Measurements from ENCODE around the gene ATP6V1E1. TPM values are rescaled to one million over a fixed set of nuclear protein-coding genes. Genes with fewer than 3 reads are reported as not detected.

ATP6V1E1 gene
- polyA plus RNA-seq, 1 of the 3 experiments (the other 2 are of a cell fraction), result 140 TPM

- TF ChIP-seq SIN3A (IDR thresholded peaks at IDR 0.05; ENCODE audit: borderline replicate concordance, low read depth, low read length) (no peak), TAF1 (IDR thresholded peaks at IDR 0.05; ENCODE audit: borderline replicate concordance, low read depth, low read length) (no peak)
- no peaks in the 10 kb centered on the region for H4K20me1 ChIP-seq (ENCODE audit: insufficient read depth)
- no peak overlapping the region for H2AFZ ChIP-seq (ENCODE audit: low read depth)
- H3K27ac ChIP-seq (ENCODE audit: low read depth in 2 of 2, low read length in 1 of 2), result no peak overlapping the region
- no peaks in the 10 kb centered on the region for H3K9me3 ChIP-seq
- H3K4me1 ChIP-seq (ENCODE audit: control insufficient read depth in 1 of 2, insufficient read depth in 2 of 2, low read depth in 1 of 2, low read length in 1 of 2), result peaks cover 0 to 3% of the 10 kb centered on the region in 2 experiments; a peak in 1 of 4 replicates
- ChIA-PET POLR2A (no interaction called here), CTCF (interaction anchor here (0.9 to 2.5 kb wide), 2 partner anchors 10 to 38 kb away, joined by 3 to 6 read pairs; no protein-coding TSS in a partner anchor)
- no peak for DNase-seq
- H3K79me2 ChIP-seq (ENCODE audit: insufficient read depth), result no peaks in the 10 kb centered on the region; the same call in 1 of the 2 replicates
- no peaks in the 10 kb centered on the region for H3F3A ChIP-seq (replicated peaks; ENCODE audit: insufficient read depth)
- no peaks in the 10 kb centered on the region for H3K27me3 ChIP-seq (ENCODE audit: insufficient read depth)
- 93% methylated on average over 6 of the region's 6 CpGs for WGBS (ENCODE audit: low lambda C conversion rate)
- H3K9ac ChIP-seq, result no peak overlapping the region
- H3K4me2 ChIP-seq, result no peak overlapping the region
- no peaks in the 10 kb centered on the region for H3K9me2 ChIP-seq
- no peak overlapping the region for H3K4me3 ChIP-seq (ENCODE audit: low read depth in 2 of 2, low read length in 1 of 2)
- peaks cover 52 to 66% of the 10 kb centered on the region in 2 experiments for H3K36me3 ChIP-seq (replicated peaks in 1 of 2; ENCODE audit: control insufficient read depth in 1 of 2, insufficient read depth in 2 of 2, low read length in 1 of 2)
Observed at GRCh38 chr22:17596226-17596625, 32.3 kb downstream of the ATP6V1E1 start.

- no peak for DNase-seq
- POLR2A ChIA-PET, result no interaction called here
Observed at GRCh38 chr22:17592201-17592600, 36.3 kb downstream of the ATP6V1E1 start.

GRCh38 chr22:17590586-17590985 is 38.0 kb downstream of the ATP6V1E1 start:
- peaks cover 26 to 43% of the 10 kb centered on the region in 2 experiments for H3K36me3 ChIP-seq (replicated peaks in 1 of 2; ENCODE audit: control insufficient read depth in 1 of 2, insufficient read depth in 2 of 2, low read length in 1 of 2)
- no peak for TF ChIP-seq ELF1 (IDR thresholded peaks at IDR 0.05)
- TF ChIP-seq PBX3 (IDR thresholded peaks at IDR 0.05), result no peak
- no peak for TF ChIP-seq FOSL2 (IDR thresholded peaks at IDR 0.05; ENCODE audit: borderline replicate concordance, low read depth)
- no peak for TF ChIP-seq RAD21 (IDR thresholded peaks at IDR 0.05; ENCODE audit: low read length)
- TF ChIP-seq MEF2A (IDR thresholded peaks at IDR 0.05; ENCODE audit: borderline replicate concordance, low read depth), result no peak
- TF ChIP-seq SIN3A (IDR thresholded peaks at IDR 0.05; ENCODE audit: borderline replicate concordance, low read depth, low read length), result no peak
- no peak for TF ChIP-seq SMC3 (IDR thresholded peaks at IDR 0.05; ENCODE audit: low read depth, low read length)
- H3K4me2 ChIP-seq, result no peak overlapping the region
- no peaks in the 10 kb centered on the region for H3K9me3 ChIP-seq
- H3F3A ChIP-seq (replicated peaks; ENCODE audit: insufficient read depth), result no peaks in the 10 kb centered on the region
- no peaks in the 10 kb centered on the region for H4K20me1 ChIP-seq (ENCODE audit: insufficient read depth)
- no peak overlapping the region for H3K27ac ChIP-seq (ENCODE audit: low read depth in 2 of 2, low read length in 1 of 2)
- no peak overlapping the region for H3K4me3 ChIP-seq (ENCODE audit: low read depth in 2 of 2, low read length in 1 of 2)
- H3K4me1 ChIP-seq (ENCODE audit: control insufficient read depth in 1 of 2, insufficient read depth in 2 of 2, low read depth in 1 of 2, low read length in 1 of 2), result no peaks in the 10 kb centered on the region
- ChIA-PET CTCF (no interaction called here), POLR2A (no interaction called here)
- no peak overlapping the region for H3K9ac ChIP-seq
- no peaks in the 10 kb centered on the region for H3K27me3 ChIP-seq (ENCODE audit: insufficient read depth)
- no peaks in the 10 kb centered on the region for H3K79me2 ChIP-seq (ENCODE audit: insufficient read depth)
- H2AFZ ChIP-seq (ENCODE audit: low read depth), result no peak overlapping the region
- DNase-seq, result no peak
- 98% methylated on average over 5 of the region's 5 CpGs for WGBS (ENCODE audit: low lambda C conversion rate)
- no peaks in the 10 kb centered on the region for H3K9me2 ChIP-seq

More at GRCh38 chr22:17592201-17592600, 36.3 kb downstream of the ATP6V1E1 start:
- Histone ChIP-seq H3K27me3 (ENCODE audit: insufficient read depth) (no peaks in the 10 kb centered on the region), H2AFZ (ENCODE audit: low read depth) (no peak overlapping the region), H3K36me3 (replicated peaks in 1 of 2; ENCODE audit: control insufficient read depth in 1 of 2, insufficient read depth in 2 of 2, low read length in 1 of 2) (peaks cover 42 to 50% of the 10 kb centered on the region in 2 experiments), H3K4me2 (no peak overlapping the region), H3F3A (replicated peaks; ENCODE audit: insufficient read depth) (no peaks in the 10 kb centered on the region), H3K9ac (no peak overlapping the region), H3K4me1 (ENCODE audit: control insufficient read depth in 1 of 2, insufficient read depth in 2 of 2, low read depth in 1 of 2, low read length in 1 of 2) (no peaks in the 10 kb centered on the region), H3K79me2 (ENCODE audit: insufficient read depth) (no peaks in the 10 kb centered on the region), H3K9me3 (no peaks in the 10 kb centered on the region), H3K4me3 (ENCODE audit: low read depth in 2 of 2, low read length in 1 of 2) (no peak overlapping the region), H4K20me1 (ENCODE audit: insufficient read depth) (no peaks in the 10 kb centered on the region), H3K27ac (ENCODE audit: low read depth in 2 of 2, low read length in 1 of 2) (no peak overlapping the region), H3K9me2 (no peaks in the 10 kb centered on the region)
- WGBS (ENCODE audit: low lambda C conversion rate), result 88% methylated on average over 5 of the region's 5 CpGs
- TF ChIP-seq RAD21 (IDR thresholded peaks at IDR 0.05; ENCODE audit: low read length) (no peak), FOXM1 (IDR thresholded peaks at IDR 0.05; ENCODE audit: low read depth) (no peak), GATA2 (CRISPR knock-in tag; IDR thresholded peaks at IDR 0.05) (no peak), GABPA (IDR thresholded peaks at IDR 0.05; ENCODE audit: low read depth) (no peak), EZH2phosphoT487 (IDR thresholded peaks at IDR 0.05; ENCODE audit: borderline replicate concordance, low read depth) (no peak), MXI1 (IDR thresholded peaks at IDR 0.05; ENCODE audit: low read depth, low read length) (no peak), EP300 (IDR thresholded peaks at IDR 0.05; ENCODE audit: borderline replicate concordance in 1 of 2, low read depth in 1 of 2, low read length in 1 of 2) (no peak), USF2 (IDR thresholded peaks at IDR 0.05; ENCODE audit: borderline replicate concordance, low read depth, low read length) (no peak), POLR2AphosphoS5 (IDR thresholded peaks at IDR 0.05; ENCODE audit: low read depth, low read length) (no peak), TCF12 (IDR thresholded peaks at IDR 0.05) (no peak), MEF2A (IDR thresholded peaks at IDR 0.05; ENCODE audit: borderline replicate concordance, low read depth) (no peak)
- CTCF ChIA-PET, result interaction anchor here (1.0 kb wide), 1 partner anchor 11 kb away, joined by 3 read pairs; no protein-coding TSS in a partner anchor

Data from SK-N-SH (cell line).